Stimulated activated CD4-positive, alpha-beta T cell treated with anti-CD3 and anti-CD28 coated beads, Interleukin-15, amount 100 ng/mL, for 24 hours (primary cell): ENCODE results near the gene MARCHF11.

Source experiments
- DNase-seq: peaks from one replicate; pipeline ENCODE4 v3.0.0-alpha.2; 2020

Gene MARCHF11

GRCh38 chr5:16131878-16132277, 47.7 kb downstream of the MARCHF11 start:
- no peak for DNase-seq

- DNase-seq, result no peak
These were observed 50.6 kb downstream of the MARCHF11 start for GRCh38 chr5:16128944-16129343.

GRCh38 chr5:16127865-16128544, 51.6 kb downstream of the MARCHF11 start:
- DNase-seq, result no peak

GRCh38 chr5:16120579-16120978, 59.0 kb downstream of the MARCHF11 start:
- no peak for DNase-seq

GRCh38 chr5:16119790-16120189, 59.8 kb downstream of the MARCHF11 start:
- no peak for DNase-seq

- no peak for DNase-seq
These were observed 64.5 kb downstream of the MARCHF11 start for GRCh38 chr5:16115140-16115539.

GRCh38 chr5:16108418-16108817, 71.2 kb downstream of the MARCHF11 start:
- DNase-seq, result no peak

GRCh38 chr5:16104961-16105360, 74.6 kb downstream of the MARCHF11 start:
- DNase-seq, result no peak

- DNase-seq, result no peak
These were observed 84.0 kb downstream of the MARCHF11 start for GRCh38 chr5:16095612-16096011.

- no peak for DNase-seq
These were observed 89.3 kb downstream of the MARCHF11 start for GRCh38 chr5:16090270-16090669.

GRCh38 chr5:16082982-16083381, 96.6 kb downstream of the MARCHF11 start:
- DNase-seq, result no peak

GRCh38 chr5:16082053-16082452, 97.5 kb downstream of the MARCHF11 start:
- no peak for DNase-seq

GRCh38 chr5:16081376-16081955, 98.1 kb downstream of the MARCHF11 start:
- no peak for DNase-seq

- no peak for DNase-seq
These were observed 102.9 kb downstream of the MARCHF11 start for GRCh38 chr5:16076657-16077056.

- DNase-seq, result no peak
These were observed 105.2 kb downstream of the MARCHF11 start for GRCh38 chr5:16074358-16074757.

GRCh38 chr5:16072616-16073015, 107.0 kb downstream of the MARCHF11 start:
- DNase-seq, result no peak

- no peak for DNase-seq
These were observed 112.2 kb downstream of the MARCHF11 start for GRCh38 chr5:16067415-16067814.

- DNase-seq, result no peak
These were observed 112.8 kb downstream of the MARCHF11 start for GRCh38 chr5:16066810-16067209.

- no peak for DNase-seq
These were observed 113.3 kb downstream of the MARCHF11 start for GRCh38 chr5:16066320-16066719.

- DNase-seq, result no peak
These were observed 113.8 kb downstream of the MARCHF11 start for GRCh38 chr5:16065831-16066230.

- no peak for DNase-seq
These were observed 115.3 kb downstream of the MARCHF11 start for GRCh38 chr5:16064135-16064893.

- DNase-seq, result no peak
These were observed 118.4 kb downstream of the MARCHF11 start for GRCh38 chr5:16061163-16061562.

- DNase-seq, result no peak
These were observed 122.3 kb downstream of the MARCHF11 start for GRCh38 chr5:16057277-16057676.

GRCh38 chr5:16051246-16051755, 128.3 kb downstream of the MARCHF11 start:
- DNase-seq, result no peak
